Activated CD8-positive, alpha-beta T cell treated with anti-CD3 and anti-CD28 coated beads for 36 hours (primary cell): ENCODE measurements around the gene CD200. TPM values are rescaled to one million over a fixed set of nuclear protein-coding genes. Genes with fewer than 3 reads are reported as not detected.
A peak's percentile ranks its signal among the peaks of the same experiment; 100 is the strongest.

Experiments used
- ATAC-seq: fragments of 200-7000 bp; cut with Tn5 transposase; one replicate; pipeline ENCODE4 v1.10.0; 2021; ENCODE audit warnings: mild to moderate bottlenecking, moderate library complexity
- CTCF ChIA-PET: fragments of 350-600 bp; sonication (Branson Sonifier 250); formaldehyde crosslinking; loops from one replicate; lab custom pipeline; 2021; ENCODE audit warnings: antibody characterized with exemption; lab: Charles Lee
- POLR2A ChIA-PET: fragments of 350-600 bp; sonication (Branson Sonifier 250); formaldehyde crosslinking; loops from one replicate; lab custom pipeline; 2021; ENCODE audit warnings: antibody characterized with exemption; lab: Charles Lee
- DNase-seq: peaks from one replicate; pipeline ENCODE4 v3.0.0-alpha.2; 2020
- H3K27ac Mint-ChIP-seq: one replicate; pipeline ENCODE4 v1.8.0; 2021; ENCODE audit warnings: mild to moderate bottlenecking, mixed read lengths
- H3K27me3 Mint-ChIP-seq: one replicate; pipeline ENCODE4 v1.8.0; 2021; ENCODE audit warnings: mixed read lengths
- H3K36me3 Mint-ChIP-seq: one replicate; pipeline ENCODE4 v1.8.0; 2021; ENCODE audit warnings: low read depth, mixed read lengths
- H3K4me1 Mint-ChIP-seq: one replicate; pipeline ENCODE4 v1.8.0; 2021; ENCODE audit warnings: low read depth, mixed read lengths
- H3K4me3 Mint-ChIP-seq: one replicate; pipeline ENCODE4 v1.8.0; 2021; ENCODE audit warnings: mild to moderate bottlenecking, moderate library complexity, mixed read lengths
- H3K9me3 Mint-ChIP-seq: one replicate; pipeline ENCODE4 v1.8.0; 2021; ENCODE audit warnings: mixed read lengths
- intact Hi-C: fragments of 100-400 bp; cut with micrococcal nuclease; formaldehyde crosslinking; loops from one replicate; pipeline ENCODE4 v1.10.0; 2022
- total RNA-seq, 2 experiments: library from RNA; stranded (reverse); gene quantifications; one replicate each; pipeline ENCODE4 v1.2.3, GENCODE V29; 2021
- TF ChIP-seq, protein P1 (sequence below): fragments of 200-600 bp; IDR thresholded peaks from one replicate; pipeline ENCODE4 v1.8.0; 2022; ENCODE audit warnings: antibody characterized with exemption, mild to moderate bottlenecking

Gene CD200
- total RNA-seq, 2 experiments from 2014 or later: 15.7 to 16.7 TPM

DNA sequence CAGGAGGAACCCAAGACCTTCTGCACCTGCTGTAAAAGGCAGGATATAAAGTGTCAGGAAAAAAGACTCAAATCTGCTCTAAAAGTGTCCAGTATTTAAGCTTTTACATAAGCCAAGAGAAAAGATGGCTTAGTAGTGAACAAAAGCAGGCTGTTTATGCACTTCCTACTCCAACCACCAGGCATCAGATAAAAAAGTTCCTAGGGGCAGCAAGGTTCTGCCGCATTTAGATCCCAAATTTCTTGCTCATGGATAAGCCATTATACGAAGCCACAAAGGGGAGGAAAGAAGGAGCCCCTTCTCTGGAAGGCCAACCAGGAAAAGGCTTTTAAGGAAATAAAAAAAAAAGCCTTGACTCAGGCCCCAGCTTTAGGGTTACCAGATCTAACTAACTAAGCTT, 28.3 kb upstream of the CD200 start:
- no peaks in the 10 kb centered on the region for H3K9me3 Mint-ChIP-seq
- CTCF ChIA-PET: interaction anchor here (1.1 to 5.8 kb wide), 13 partner anchors 10 to 228 kb away, joined by 3 to 66 read pairs (median 6); partner anchors contain the start of genes CD200, GCSAM and SLC9C1
- DNase-seq (no peak), ATAC-seq (no peak)
- H3K27me3 Mint-ChIP-seq: no peaks in the 10 kb centered on the region
- no peak overlapping the region for H3K27ac Mint-ChIP-seq
- H3K4me3 Mint-ChIP-seq: no peak overlapping the region
- TF ChIP-seq, protein P1, sequence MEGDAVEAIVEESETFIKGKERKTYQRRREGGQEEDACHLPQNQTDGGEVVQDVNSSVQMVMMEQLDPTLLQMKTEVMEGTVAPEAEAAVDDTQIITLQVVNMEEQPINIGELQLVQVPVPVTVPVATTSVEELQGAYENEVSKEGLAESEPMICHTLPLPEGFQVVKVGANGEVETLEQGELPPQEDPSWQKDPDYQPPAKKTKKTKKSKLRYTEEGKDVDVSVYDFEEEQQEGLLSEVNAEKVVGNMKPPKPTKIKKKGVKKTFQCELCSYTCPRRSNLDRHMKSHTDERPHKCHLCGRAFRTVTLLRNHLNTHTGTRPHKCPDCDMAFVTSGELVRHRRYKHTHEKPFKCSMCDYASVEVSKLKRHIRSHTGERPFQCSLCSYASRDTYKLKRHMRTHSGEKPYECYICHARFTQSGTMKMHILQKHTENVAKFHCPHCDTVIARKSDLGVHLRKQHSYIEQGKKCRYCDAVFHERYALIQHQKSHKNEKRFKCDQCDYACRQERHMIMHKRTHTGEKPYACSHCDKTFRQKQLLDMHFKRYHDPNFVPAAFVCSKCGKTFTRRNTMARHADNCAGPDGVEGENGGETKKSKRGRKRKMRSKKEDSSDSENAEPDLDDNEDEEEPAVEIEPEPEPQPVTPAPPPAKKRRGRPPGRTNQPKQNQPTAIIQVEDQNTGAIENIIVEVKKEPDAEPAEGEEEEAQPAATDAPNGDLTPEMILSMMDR: peak; percentile 11
- H3K4me1 Mint-ChIP-seq: no peaks in the 10 kb centered on the region
- POLR2A ChIA-PET: interaction anchor here (0.6 to 1.1 kb wide), 3 partner anchors 8 to 665 kb away, joined by 3 to 4 read pairs (median 3); no protein-coding TSS in a partner anchor
- intact Hi-C loops: no loop called here
- H3K36me3 Mint-ChIP-seq: no peaks in the 10 kb centered on the region

DNA sequence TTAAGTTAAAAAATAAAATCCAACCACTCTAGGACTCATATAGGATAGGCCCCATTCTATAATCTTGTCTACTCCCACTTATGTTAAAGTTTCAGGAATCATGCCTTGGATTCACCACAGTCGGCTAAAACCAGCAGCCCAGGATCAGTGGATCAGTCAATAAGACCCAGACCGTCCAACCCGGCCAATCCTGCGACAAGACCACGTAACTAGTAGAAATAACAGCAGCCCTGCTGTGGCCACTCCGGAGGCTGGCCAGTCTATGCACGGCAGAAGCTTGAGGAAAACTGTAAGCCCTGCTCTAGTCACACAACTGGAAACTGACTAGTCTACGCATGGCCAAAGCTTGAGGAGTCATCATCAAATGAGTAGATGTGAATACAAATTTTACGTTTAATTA, 26.1 kb upstream of the CD200 start:
- Mint-ChIP-seq H3K36me3 (no peaks in the 10 kb centered on the region), H3K27ac (no peak overlapping the region), H3K27me3 (no peaks in the 10 kb centered on the region), H3K9me3 (no peaks in the 10 kb centered on the region), H3K4me3 (no peak overlapping the region), H3K4me1 (no peaks in the 10 kb centered on the region)
- DNase-seq: no peak
- intact Hi-C loops: no loop called here
- ChIA-PET POLR2A (no interaction called here), CTCF (interaction anchor here (1.2 to 3.5 kb wide), 2 partner anchors 15 to 195 kb away, joined by 4 to 17 read pairs; no protein-coding TSS in a partner anchor)
- TF ChIP-seq, protein P1: no peak
- no peak for ATAC-seq

DNA sequence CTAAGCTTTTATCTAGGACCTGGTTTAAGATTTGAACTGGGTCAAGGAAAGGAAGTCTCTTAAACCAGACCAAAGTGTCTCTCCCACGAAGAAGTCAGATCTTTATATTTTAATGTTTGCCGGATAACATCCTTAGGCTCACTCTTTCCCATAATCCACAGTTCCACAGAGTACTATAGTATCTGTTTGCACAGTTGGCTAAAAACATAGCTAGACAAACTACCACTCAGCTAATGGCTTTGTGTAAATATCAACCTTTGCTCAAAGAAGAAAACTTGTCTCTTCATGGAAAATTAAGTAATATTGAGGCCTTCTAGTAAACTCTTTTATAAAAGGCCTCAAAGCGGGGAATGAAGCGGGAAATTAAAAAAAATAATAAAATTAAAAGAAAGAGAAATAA, 25.4 kb upstream of the CD200 start:
- Mint-ChIP-seq H3K27ac (no peak overlapping the region), H3K4me1 (no peaks in the 10 kb centered on the region), H3K4me3 (no peak overlapping the region), H3K9me3 (no peaks in the 10 kb centered on the region), H3K27me3 (no peaks in the 10 kb centered on the region), H3K36me3 (no peaks in the 10 kb centered on the region)
- ChIA-PET POLR2A (no interaction called here), CTCF (interaction anchor here (0.9 to 1.2 kb wide), 2 partner anchors 15 to 196 kb away, joined by 3 to 4 read pairs; no protein-coding TSS in a partner anchor)
- no peak for ATAC-seq
- TF ChIP-seq, protein P1: no peak
- intact Hi-C loops: no loop called here
- DNase-seq: no peak

DNA sequence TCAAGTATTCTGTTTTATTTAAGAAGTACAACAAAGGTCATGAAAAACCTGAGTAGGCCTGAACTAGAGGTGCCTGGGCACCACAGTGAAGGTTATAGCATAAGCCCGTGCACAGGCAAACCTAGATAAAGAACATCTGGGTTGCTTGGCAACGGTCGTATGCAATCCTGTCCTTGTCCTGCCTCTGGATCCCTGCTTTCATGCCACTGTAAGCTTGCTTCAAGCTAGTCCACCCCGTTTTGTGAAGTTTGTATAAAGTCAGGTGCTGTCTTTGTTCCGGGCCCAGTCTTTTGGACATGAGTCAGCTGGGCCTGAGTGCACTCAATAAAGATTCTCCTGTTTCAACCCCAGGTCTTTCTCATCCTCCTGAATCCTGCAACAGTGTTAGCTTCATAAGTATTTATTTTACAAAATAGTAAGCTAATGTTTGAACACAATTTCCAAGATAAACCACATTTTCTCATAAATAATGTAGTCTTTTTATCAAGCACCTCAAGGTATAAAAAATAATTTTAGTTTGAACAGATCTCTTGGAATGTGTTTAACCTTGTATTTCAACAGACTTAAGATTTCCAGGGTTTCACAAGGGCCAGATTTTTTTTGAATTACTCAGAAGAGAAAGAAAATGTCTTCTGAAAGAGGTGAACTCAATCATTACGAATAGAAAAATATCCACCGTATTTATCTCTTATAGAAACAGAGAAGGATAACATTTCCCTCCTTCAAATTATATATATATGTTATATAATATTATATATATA, 24.6 kb upstream of the CD200 start:
- no peaks in the 10 kb centered on the region for H3K4me1 Mint-ChIP-seq
- no peaks in the 10 kb centered on the region for H3K27me3 Mint-ChIP-seq
- ATAC-seq (no peak), DNase-seq (no peak)
- H3K4me3 Mint-ChIP-seq: no peak overlapping the region
- H3K36me3 Mint-ChIP-seq: no peaks in the 10 kb centered on the region
- TF ChIP-seq, protein P1: no peak
- intact Hi-C loops: no loop called here
- no peak overlapping the region for H3K27ac Mint-ChIP-seq
- ChIA-PET CTCF (interaction anchor here (0.9 to 1.4 kb wide), 3 partner anchors 15 to 197 kb away, joined by 3 to 5 read pairs (median 4); partner anchors contain the start of gene SLC9C1), POLR2A (no interaction called here)
- no peaks in the 10 kb centered on the region for H3K9me3 Mint-ChIP-seq

DNA sequence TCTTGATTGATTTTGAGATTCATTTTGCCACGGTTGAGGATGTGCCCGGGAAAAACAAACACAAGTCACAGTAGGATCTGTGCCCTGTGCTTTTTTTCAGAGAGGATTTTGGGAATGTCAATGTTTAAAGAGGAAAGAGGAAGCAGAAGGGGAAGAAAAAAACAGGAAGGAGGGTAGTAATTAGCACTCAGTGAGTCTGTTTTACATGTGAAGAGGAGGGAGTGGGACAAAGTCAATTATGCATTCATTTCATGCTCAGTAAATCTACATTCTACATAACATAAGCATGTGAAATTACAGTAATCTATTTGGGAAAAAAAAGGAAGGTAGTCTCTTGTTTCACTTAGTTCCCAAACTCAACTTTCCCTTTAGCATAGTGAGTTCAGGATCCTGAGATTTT, 18.3 kb upstream of the CD200 start:
- intact Hi-C loops: no loop called here
- H3K27me3 Mint-ChIP-seq: no peaks in the 10 kb centered on the region

More for the DNA sequence above, 18.3 kb upstream of the CD200 start:
- Mint-ChIP-seq H3K27ac (no peak overlapping the region), H3K36me3 (peaks cover 4% of the 10 kb centered on the region), H3K4me1 (no peaks in the 10 kb centered on the region), H3K9me3 (peaks cover 3% of the 10 kb centered on the region), H3K4me3 (no peak overlapping the region)
- ChIA-PET CTCF (interaction anchor here (0.7 to 4.3 kb wide), 5 partner anchors 10 to 205 kb away, joined by 3 to 24 read pairs (median 3); partner anchors contain the start of gene SLC9C1), POLR2A (no interaction called here)
- TF ChIP-seq, protein P1: no peak
- DNase-seq: no peak
- ATAC-seq: no peak
